Right atrium auricular region (tissue), 2 donors: Measurements from ENCODE around the gene RASSF4. TPM values are rescaled to one million over a fixed set of nuclear protein-coding genes. Genes with fewer than 3 reads are reported as not detected.

ENCODE experiments used
- DNase-seq: peaks from one replicate; pipeline ENCODE4 v3.0.0-alpha.2; 2019; ENCODE audit warnings: low spot score
- H3K27ac ChIP-seq, 2 donors: fragments of 200-600 bp; sonication (generic); 1 replicate in 1 of 2; 2 replicates in 1 of 2; pipeline ENCODE4 v1.5.1; 2016 to 2019
- H3K27me3 ChIP-seq, 2 donors: fragments of 200-600 bp; sonication (generic); one replicate each; pipeline versions ENCODE4 v1.5.1 to v1.6.0; 2017 to 2019
- H3K36me3 ChIP-seq: fragments of 200-600 bp; sonication (generic); one replicate; pipeline ENCODE4 v1.5.1; 2016
- H3K4me1 ChIP-seq, 2 donors: fragments of 200-600 bp; sonication (generic); one replicate each; pipeline versions ENCODE4 v1.5.1 to v1.6.0; 2017 to 2019
- H3K4me3 ChIP-seq, 2 donors: fragments of 200-600 bp; sonication (generic); 1 replicate in 1 of 2; 2 replicates in 1 of 2; pipeline ENCODE4 v1.5.1; 2017 to 2019; ENCODE audit warnings: mild to moderate bottlenecking in 1 of 2, moderate library complexity in 1 of 2
- H3K9me3 ChIP-seq, 2 donors: fragments of 200-600 bp; sonication (generic); one replicate each; pipeline ENCODE4 v1.5.1; 2019
- CTCF ChIP-seq, 2 donors: fragments of 200-600 bp; sonication (generic); IDR thresholded peaks; one replicate each; pipeline ENCODE4 v1.5.1; 2019; ENCODE audit warnings: antibody characterized with exemption in 2 of 2
- total RNA-seq, 2 donors: library from RNA; depleted of rRNA; stranded (reverse); fragments of >200 nt; gene quantifications; one replicate each; pipeline ENCODE4 v1.1.0, GENCODE V29; 2016

Gene RASSF4
- 10 to 100 TPM; 43.3 to 43.4 TPM for total RNA-seq

DNA sequence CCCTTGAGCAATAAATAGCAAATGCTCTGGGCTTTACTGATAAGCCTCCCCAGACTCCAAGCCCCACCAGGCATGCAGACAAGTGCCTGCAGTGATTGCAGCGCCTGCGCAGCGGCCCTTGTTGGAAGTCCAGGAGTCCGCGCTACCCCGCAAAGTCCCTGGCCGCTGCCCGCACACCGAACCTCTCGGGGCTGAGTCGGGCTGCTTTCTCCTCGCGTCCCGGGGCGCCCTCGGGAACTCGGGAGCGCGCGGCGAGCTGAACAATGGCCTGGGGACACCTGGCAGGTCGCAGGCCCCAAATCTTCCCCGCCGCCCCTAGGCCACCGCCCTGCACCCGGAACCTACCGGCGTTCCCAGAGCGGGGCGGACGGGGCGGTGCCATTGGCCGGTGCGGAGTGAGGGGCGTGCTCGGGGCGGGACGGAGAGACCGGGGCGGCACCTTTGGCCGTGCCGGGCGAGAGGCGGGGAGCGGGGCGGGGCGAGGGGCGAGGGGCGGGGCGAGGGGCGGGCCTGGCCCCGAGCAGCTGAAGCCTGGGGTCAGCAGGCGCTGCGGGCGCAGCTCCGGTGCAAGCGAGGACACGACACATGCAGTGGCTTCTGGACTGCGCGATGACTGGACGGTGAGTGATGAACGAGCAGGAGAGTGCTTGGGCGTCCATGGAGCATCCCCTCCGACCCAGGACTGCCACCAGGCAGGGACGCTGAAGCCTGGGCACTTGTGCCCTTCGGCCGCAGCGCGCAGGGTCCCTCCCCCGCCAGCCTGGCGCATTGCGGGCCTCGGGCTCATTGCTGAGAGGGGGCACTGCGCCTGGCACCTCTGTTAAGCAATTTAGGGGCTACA, at the start of gene RASSF4:
Gene RASSF4, plus strand, starts transcription at position 556 of the 841 bp plus-strand sequence. CDS start 10,401 bp downstream, outside the sequence.
- TF ChIP-seq CTCF (IDR thresholded peaks at IDR 0.05), result no peak
- H3K4me3 ChIP-seq, result peak within 1 kb of the TSS; percentile 69 to 83
- peaks cover 0 to 70% of the 10 kb centered on the region in 2 donors for H3K4me1 ChIP-seq
- DNase-seq, result peak; percentile 93
- no peaks in the 10 kb centered on the region for H3K9me3 ChIP-seq
- peak within 1 kb of the TSS; percentile 94 to 96 for H3K27ac ChIP-seq
- H3K27me3 ChIP-seq, result no peaks in the 10 kb centered on the region
- no peaks in the 10 kb centered on the region for H3K36me3 ChIP-seq

- H3K27ac ChIP-seq, result no peak overlapping the region
- no peak for DNase-seq
- TF ChIP-seq CTCF (IDR thresholded peaks at IDR 0.05), result no peak
- H3K4me1 ChIP-seq, result peaks cover 0 to 30% of the 10 kb centered on the region in 2 donors
- no peaks in the 10 kb centered on the region for H3K9me3 ChIP-seq
- no peaks in the 10 kb centered on the region for H3K36me3 ChIP-seq
- H3K27me3 ChIP-seq, result no peaks in the 10 kb centered on the region
- no peak overlapping the region for H3K4me3 ChIP-seq
Measured at GRCh38 chr10:44909910-44910309, 49.7 kb upstream of the RASSF4 start.

- DNase-seq, result no peak
- Histone ChIP-seq H3K9me3 (no peaks in the 10 kb centered on the region), H3K27me3 (no peaks in the 10 kb centered on the region), H3K4me3 (no peak overlapping the region), H3K36me3 (no peaks in the 10 kb centered on the region), H3K4me1 (peaks cover 0 to 30% of the 10 kb centered on the region in 2 donors), H3K27ac (no peak overlapping the region)
- no peak for TF ChIP-seq CTCF (IDR thresholded peaks at IDR 0.05)
Measured at GRCh38 chr10:44910602-44911001, 49.0 kb upstream of the RASSF4 start.

GRCh38 chr10:44911081-44911540, 48.5 kb upstream of the RASSF4 start, which contains the start of gene TMEM72:
TMEM72 (plus strand) TSS chr10:44911337; CDS start chr10:44911513, 176 bp downstream.
- no peak for DNase-seq
- peaks cover 0 to 30% of the 10 kb centered on the region in 2 donors for H3K4me1 ChIP-seq
- H3K4me3 ChIP-seq, result no peak within 1 kb of the TSS
- no peaks in the 10 kb centered on the region for H3K36me3 ChIP-seq
- H3K27ac ChIP-seq, result no peak within 1 kb of the TSS
- H3K27me3 ChIP-seq, result no peaks in the 10 kb centered on the region
- TF ChIP-seq CTCF (IDR thresholded peaks at IDR 0.05), result no peak
- H3K9me3 ChIP-seq, result no peaks in the 10 kb centered on the region

GRCh38 chr10:44911951-44912350, 47.7 kb upstream of the RASSF4 start:
- TF ChIP-seq CTCF (IDR thresholded peaks at IDR 0.05), result no peak
- Histone ChIP-seq H3K4me1 (peaks cover 0 to 30% of the 10 kb centered on the region in 2 donors), H3K27ac (no peak overlapping the region), H3K4me3 (no peak overlapping the region), H3K9me3 (no peaks in the 10 kb centered on the region), H3K36me3 (no peaks in the 10 kb centered on the region), H3K27me3 (no peaks in the 10 kb centered on the region)
- no peak for DNase-seq
